Measurements from ENCODE around the gene EGLN2. TPM values are rescaled to one million over a fixed set of nuclear protein-coding genes. Genes with fewer than 3 reads are reported as not detected.
A peak's percentile ranks its signal among the peaks of the same experiment; 100 is the strongest.

The EGLN2 gene
- total and polyA plus RNA-seq, 9 of the 15 experiments (the other 6 are each of a cell fraction or from before 2014, with no cell fraction given): 9.6 to 114 (median 71.0) TPM

DNA sequence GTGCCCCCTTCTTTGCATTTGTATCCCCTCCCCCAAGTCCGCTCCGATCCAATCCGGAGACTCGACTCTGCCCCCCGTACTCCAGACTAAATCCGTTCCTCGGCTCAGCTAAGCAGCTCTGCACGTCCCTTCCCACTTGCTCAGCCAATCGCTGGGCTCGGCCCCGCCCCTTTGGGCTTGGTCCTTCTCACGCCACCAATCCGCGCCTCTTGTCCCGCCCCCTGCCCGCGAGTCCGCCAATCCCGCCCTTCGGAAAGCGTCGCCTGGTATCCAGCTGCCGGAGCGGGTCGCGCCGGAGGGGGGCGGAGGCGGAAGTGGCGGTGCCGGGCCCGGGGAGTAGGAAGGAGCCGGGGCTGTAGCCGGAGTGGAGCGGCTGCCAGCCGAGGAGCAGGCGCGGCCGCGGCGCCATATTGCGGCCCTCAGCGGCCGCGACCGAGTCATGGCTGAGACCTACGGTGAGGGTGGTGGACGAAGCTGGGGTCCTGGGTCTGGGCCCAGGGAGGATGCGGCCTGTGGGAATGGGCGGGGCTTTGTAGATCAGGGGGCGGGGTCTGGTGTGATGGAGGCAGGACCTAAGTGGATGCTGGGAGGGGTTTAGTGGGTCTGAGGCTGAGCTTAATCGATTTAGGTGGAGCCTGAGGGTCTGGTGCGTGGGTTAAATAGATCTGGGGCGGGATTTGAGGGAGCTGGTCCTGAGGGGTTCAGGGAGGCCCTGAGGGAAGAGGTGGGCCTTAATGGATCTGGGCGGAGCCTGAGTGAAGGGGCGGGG is 20.9 kb upstream of the EGLN2 start, which contains the start of gene RAB4B (continued):
- TF ChIP-seq ZEB2 (IDR thresholded peaks at IDR 0.05): no peak
- no peak for TF ChIP-seq ILF3 (IDR thresholded peaks at IDR 0.05; ENCODE audit: borderline replicate concordance)
- TF ChIP-seq CHD2 (IDR thresholded peaks at IDR 0.05; ENCODE audit: low read depth, low read length): peak; percentile 89
- TF ChIP-seq OTX1 (CRISPR knock-in tag; IDR thresholded peaks at IDR 0.05): 0 out of 2 replicates have a peak, but pooled peaks have one; percentile 15
- no peak for TF ChIP-seq BRF2 (IDR thresholded peaks at IDR 0.05; ENCODE audit: borderline replicate concordance, insufficient read depth, insufficient read length)
- TF ChIP-seq, protein P1, sequence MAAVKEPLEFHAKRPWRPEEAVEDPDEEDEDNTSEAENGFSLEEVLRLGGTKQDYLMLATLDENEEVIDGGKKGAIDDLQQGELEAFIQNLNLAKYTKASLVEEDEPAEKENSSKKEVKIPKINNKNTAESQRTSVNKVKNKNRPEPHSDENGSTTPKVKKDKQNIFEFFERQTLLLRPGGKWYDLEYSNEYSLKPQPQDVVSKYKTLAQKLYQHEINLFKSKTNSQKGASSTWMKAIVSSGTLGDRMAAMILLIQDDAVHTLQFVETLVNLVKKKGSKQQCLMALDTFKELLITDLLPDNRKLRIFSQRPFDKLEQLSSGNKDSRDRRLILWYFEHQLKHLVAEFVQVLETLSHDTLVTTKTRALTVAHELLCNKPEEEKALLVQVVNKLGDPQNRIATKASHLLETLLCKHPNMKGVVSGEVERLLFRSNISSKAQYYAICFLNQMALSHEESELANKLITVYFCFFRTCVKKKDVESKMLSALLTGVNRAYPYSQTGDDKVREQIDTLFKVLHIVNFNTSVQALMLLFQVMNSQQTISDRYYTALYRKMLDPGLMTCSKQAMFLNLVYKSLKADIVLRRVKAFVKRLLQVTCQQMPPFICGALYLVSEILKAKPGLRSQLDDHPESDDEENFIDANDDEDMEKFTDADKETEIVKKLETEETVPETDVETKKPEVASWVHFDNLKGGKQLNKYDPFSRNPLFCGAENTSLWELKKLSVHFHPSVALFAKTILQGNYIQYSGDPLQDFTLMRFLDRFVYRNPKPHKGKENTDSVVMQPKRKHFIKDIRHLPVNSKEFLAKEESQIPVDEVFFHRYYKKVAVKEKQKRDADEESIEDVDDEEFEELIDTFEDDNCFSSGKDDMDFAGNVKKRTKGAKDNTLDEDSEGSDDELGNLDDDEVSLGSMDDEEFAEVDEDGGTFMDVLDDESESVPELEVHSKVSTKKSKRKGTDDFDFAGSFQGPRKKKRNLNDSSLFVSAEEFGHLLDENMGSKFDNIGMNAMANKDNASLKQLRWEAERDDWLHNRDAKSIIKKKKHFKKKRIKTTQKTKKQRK (IDR thresholded peaks at IDR 0.05; ENCODE audit: borderline replicate concordance, low read depth, low read length): peak; percentile 89
- TF ChIP-seq AFF1 (IDR thresholded peaks at IDR 0.05; ENCODE audit: low read depth in 1 of 2, partially characterized antibody in 2 of 2): no peak
- TF ChIP-seq, protein P2, sequence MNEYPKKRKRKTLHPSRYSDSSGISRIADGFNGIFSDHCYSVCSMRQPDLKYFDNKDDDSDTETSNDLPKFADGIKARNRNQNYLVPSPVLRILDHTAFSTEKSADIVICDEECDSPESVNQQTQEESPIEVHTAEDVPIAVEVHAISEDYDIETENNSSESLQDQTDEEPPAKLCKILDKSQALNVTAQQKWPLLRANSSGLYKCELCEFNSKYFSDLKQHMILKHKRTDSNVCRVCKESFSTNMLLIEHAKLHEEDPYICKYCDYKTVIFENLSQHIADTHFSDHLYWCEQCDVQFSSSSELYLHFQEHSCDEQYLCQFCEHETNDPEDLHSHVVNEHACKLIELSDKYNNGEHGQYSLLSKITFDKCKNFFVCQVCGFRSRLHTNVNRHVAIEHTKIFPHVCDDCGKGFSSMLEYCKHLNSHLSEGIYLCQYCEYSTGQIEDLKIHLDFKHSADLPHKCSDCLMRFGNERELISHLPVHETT (CRISPR knock-in tag; conservative IDR thresholded peaks at IDR 0.05 in 1 of 2, IDR thresholded peaks at IDR 0.05 in 1 of 2): peak in 1 of 2 experiments; percentile 74; a peak in 2 of 4 replicates
- no peak for TF ChIP-seq KLF6 (CRISPR knock-in tag; IDR thresholded peaks at IDR 0.05; ENCODE audit: borderline replicate concordance)
- TF ChIP-seq ZFP36 (IDR thresholded peaks at IDR 0.05; ENCODE audit: low read depth, low read length, partially characterized antibody): no peak
- TF ChIP-seq ZNF586 (CRISPR knock-in tag; conservative IDR thresholded peaks at IDR 0.05): no peak
- no peak for TF ChIP-seq NUFIP1 (IDR thresholded peaks at IDR 0.05; ENCODE audit: partially characterized antibody)
- no peak for TF ChIP-seq CBX3 (IDR thresholded peaks at IDR 0.05; ENCODE audit: borderline replicate concordance in 1 of 2, low read length in 2 of 2)
- no peak for TF ChIP-seq ZNF280A (IDR thresholded peaks at IDR 0.05; ENCODE audit: low read depth, partially characterized antibody)

Data from K562 (cell line).